CD8-positive, alpha-beta memory T cell (primary cell): ENCODE measurements around the gene PSAP. TPM values are rescaled to one million over a fixed set of nuclear protein-coding genes. Genes with fewer than 3 reads are reported as not detected.
"Not testable (repeated sequence)": the region's sequence is repeated elsewhere in the genome, so short reads cannot be mapped to it uniquely, and the experiment has no call there.

ENCODE experiments used
- CTCF ChIA-PET: fragments of 350-600 bp; sonication (Branson Sonifier 250); formaldehyde crosslinking; loops from one replicate; lab custom pipeline; 2021; ENCODE audit warnings: antibody characterized with exemption; lab: Charles Lee
- POLR2A ChIA-PET: fragments of 350-600 bp; sonication (Branson Sonifier 250); formaldehyde crosslinking; loops from one replicate; lab custom pipeline; 2021; ENCODE audit warnings: antibody characterized with exemption; lab: Charles Lee
- DNase-seq, 5 donors: peaks; one replicate each; pipeline versions ENCODE4 v3.0.0 to v3.0.0-alpha.2; 2020 to 2022; ENCODE audit warnings: mixed read lengths in 1 of 5
- H3K27ac ChIP-seq: one replicate; pipeline ENCODE4 v1.7.0; 2013; ENCODE audit warnings: low read depth, mild to moderate bottlenecking, low read length, moderate library complexity
- H3K27me3 ChIP-seq: 2 replicates; pipeline ENCODE4 v1.7.0; 2013; ENCODE audit warnings: low read length, mild to moderate bottlenecking; ENCODE audit not compliant: insufficient read depth, poor library complexity, severe bottlenecking
- H3K36me3 ChIP-seq: 2 replicates; pipeline ENCODE4 v1.7.0; 2013; ENCODE audit warnings: mild to moderate bottlenecking, low read length, moderate library complexity; ENCODE audit not compliant: insufficient read depth
- H3K4me1 ChIP-seq: 2 replicates; pipeline ENCODE4 v1.7.0; 2013; ENCODE audit warnings: mild to moderate bottlenecking, low read length, moderate library complexity; ENCODE audit not compliant: insufficient read depth
- H3K4me3 ChIP-seq: 2 replicates; pipeline ENCODE4 v1.7.0; 2013; ENCODE audit warnings: mild to moderate bottlenecking, low read length
- H3K9me3 ChIP-seq: 2 replicates; pipeline ENCODE4 v1.7.0; 2013; ENCODE audit warnings: mild to moderate bottlenecking, low read length
- H3K27ac Mint-ChIP-seq, 8 donors: one replicate each; pipeline ENCODE4 v1.8.0; 2020 to 2021; ENCODE audit warnings: mixed read lengths in 8 of 8, mild to moderate bottlenecking in 6 of 8, inconsistent platforms in 3 of 8, moderate library complexity in 3 of 8
- H3K27me3 Mint-ChIP-seq, 2 donors: one replicate each; pipeline ENCODE4 v1.8.0; 2020 to 2021; ENCODE audit warnings: mixed read lengths in 2 of 2, mild to moderate bottlenecking in 1 of 2, moderate library complexity in 1 of 2
- H3K36me3 Mint-ChIP-seq, 3 donors: one replicate each; pipeline ENCODE4 v1.8.0; 2020 to 2021; ENCODE audit warnings: mixed read lengths in 3 of 3, inconsistent platforms in 1 of 3, mild to moderate bottlenecking in 1 of 3
- H3K4me1 Mint-ChIP-seq, 3 donors: one replicate each; pipeline ENCODE4 v1.8.0; 2020 to 2021; ENCODE audit warnings: mixed read lengths in 3 of 3, inconsistent platforms in 1 of 3, mild to moderate bottlenecking in 1 of 3
- H3K4me3 Mint-ChIP-seq, 7 donors: one replicate each; pipeline ENCODE4 v1.8.0; 2020 to 2021; ENCODE audit warnings: mixed read lengths in 7 of 7, mild to moderate bottlenecking in 6 of 7, moderate library complexity in 4 of 7, inconsistent platforms in 2 of 7
- H3K9me3 Mint-ChIP-seq, 5 donors: one replicate each; pipeline ENCODE4 v1.8.0; 2020 to 2022; ENCODE audit warnings: mixed read lengths in 5 of 5, mild to moderate bottlenecking in 3 of 5, moderate library complexity in 2 of 5, inconsistent platforms in 1 of 5
- polyA plus RNA-seq: library from polyadenylated mRNA; unstranded; fragments of 300-500 nt; fragmentation: Illumina TruSeq; gene quantifications from one replicate; pipeline ENCODE4 v1.2.3, GENCODE V29; 2021
- total RNA-seq, 2 experiments: library from RNA; stranded (reverse); gene quantifications; one replicate each; pipeline ENCODE4 v1.2.3, GENCODE V29; 2021

PSAP gene
- total and polyA plus RNA-seq, 3 experiments from 2014 or later, result 115 to 432 (median 119) TPM

DNA sequence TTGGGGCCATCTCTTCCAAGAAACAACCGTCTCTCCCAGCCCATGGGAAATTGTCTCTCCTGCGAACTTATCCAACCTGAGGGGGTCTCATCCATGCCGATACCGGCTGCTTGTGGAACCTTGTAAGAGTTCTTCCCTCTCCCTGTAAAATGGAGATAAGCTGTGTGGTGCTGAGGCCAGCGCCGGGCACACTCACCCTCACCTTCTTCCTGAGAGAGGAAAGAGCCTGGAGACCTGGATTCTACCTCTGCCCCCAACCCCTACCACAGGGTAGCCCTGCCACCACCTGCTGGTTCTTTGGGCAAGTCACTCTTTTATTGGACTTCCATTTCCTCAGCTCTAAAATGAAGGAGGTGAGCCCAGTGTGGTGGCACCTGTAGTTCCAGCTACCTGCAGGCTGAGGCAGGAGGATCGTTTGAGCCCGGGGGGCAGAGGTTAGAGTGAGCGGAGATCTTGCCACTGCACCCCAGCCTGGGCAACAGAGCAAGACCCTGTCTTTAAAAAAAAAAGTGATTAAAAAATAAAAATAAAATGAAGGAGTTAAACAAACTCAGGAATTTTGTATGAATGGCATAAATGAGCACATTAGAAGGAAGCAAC is 38.4 kb upstream of the PSAP start:
- no peaks in the 10 kb centered on the region for H3K36me3 ChIP-seq
- peak overlapping the region; percentile 35 to 72 (median 66) for H3K4me3 Mint-ChIP-seq
- no peaks in the 10 kb centered on the region for H3K9me3 ChIP-seq
- peak overlapping the region in 1 of 8 donors; percentile 73 for H3K27ac Mint-ChIP-seq
- peaks cover 2 to 33% of the 10 kb centered on the region in 2 donors for H3K27me3 Mint-ChIP-seq
- POLR2A ChIA-PET, result no interaction called here
- peak overlapping the region; percentile 54 for H3K27ac ChIP-seq
- no peaks in the 10 kb centered on the region for H3K27me3 ChIP-seq
- H3K4me1 ChIP-seq, result peaks cover 5% of the 10 kb centered on the region
- DNase-seq, result no peak
- H3K4me3 ChIP-seq, result peak overlapping the region; percentile 74
- CTCF ChIA-PET, result no interaction called here
- H3K36me3 Mint-ChIP-seq, result no peaks in the 10 kb centered on the region
- H3K4me1 Mint-ChIP-seq, result peaks cover 6 to 14% (median 11%) of the 10 kb centered on the region in 3 donors
- H3K9me3 Mint-ChIP-seq, result no peaks in the 10 kb centered on the region

DNA sequence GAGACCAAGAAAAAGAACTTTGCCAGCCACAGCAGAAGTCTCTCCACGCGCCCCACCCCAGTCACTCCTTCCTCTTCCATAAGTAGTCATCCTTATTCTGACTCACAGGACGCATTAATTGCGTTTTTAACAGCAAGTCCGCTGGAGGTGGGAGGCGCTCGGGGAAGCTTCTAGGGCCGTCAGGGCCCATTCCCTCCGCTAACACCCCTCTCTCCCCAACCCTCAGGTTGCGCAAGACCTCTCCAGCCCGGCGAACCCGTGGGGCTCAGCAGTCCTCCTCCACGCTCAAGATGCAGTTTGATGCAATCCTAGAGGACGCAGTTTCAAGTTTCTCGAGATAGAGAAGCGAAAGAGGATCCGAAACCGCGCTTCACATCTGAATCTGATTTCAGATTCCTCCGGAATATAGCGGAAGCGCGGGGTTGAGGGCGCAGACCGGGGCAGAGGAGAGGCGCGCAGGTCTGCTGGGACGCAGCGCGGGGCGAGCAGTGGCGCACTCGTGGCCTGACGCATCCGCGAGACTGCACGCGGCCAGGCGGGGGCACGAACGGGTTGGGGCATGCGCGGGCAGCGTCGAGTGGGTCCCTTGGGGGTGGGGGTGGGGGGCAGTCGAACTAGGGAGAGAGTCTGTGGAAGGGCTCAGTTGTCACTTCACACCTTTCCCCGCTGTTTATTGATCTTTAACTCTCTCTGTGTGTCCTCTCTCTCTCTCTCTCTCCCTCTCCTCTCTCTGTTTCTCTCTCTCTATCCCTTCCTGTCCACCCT is 37.8 kb upstream of the PSAP start:
- peaks cover 2 to 30% of the 10 kb centered on the region in 2 donors for H3K27me3 Mint-ChIP-seq
- peaks cover 6 to 14% (median 11%) of the 10 kb centered on the region in 3 donors for H3K4me1 Mint-ChIP-seq
- Histone ChIP-seq H3K27ac (peak overlapping the region; percentile 54), H3K4me1 (peaks cover 5% of the 10 kb centered on the region), H3K36me3 (no peaks in the 10 kb centered on the region), H3K9me3 (no peaks in the 10 kb centered on the region), H3K27me3 (no peaks in the 10 kb centered on the region), H3K4me3 (peak overlapping the region; percentile 74)
- DNase-seq, result peak in 2 of 5 donors; percentile 3 to 39
- H3K27ac Mint-ChIP-seq, result no peak overlapping the region
- H3K4me3 Mint-ChIP-seq, result peak overlapping the region; percentile 35 to 81 (median 68)
- no peaks in the 10 kb centered on the region for H3K9me3 Mint-ChIP-seq
- ChIA-PET CTCF (no interaction called here), POLR2A (no interaction called here)
- H3K36me3 Mint-ChIP-seq, result no peaks in the 10 kb centered on the region

DNA sequence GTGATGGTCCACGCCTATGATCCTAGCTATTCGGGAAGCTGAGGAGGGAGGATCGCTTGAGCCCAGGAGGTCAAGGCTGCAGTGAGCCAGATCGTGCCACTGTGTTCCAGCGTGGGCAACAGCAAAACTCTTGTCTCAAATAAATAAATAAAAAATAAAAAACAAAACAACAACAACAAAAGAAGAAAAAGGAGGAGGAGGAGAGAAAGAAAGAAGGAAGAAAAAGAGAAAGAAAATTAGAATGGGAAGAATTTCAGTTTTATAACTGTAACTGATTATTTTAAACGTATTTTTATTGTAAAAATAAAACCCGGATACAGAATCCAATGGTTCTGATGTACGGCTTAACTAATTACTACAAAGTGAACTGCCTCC is 37.2 kb upstream of the PSAP start:
- H3K36me3 ChIP-seq, result no peaks in the 10 kb centered on the region
- Mint-ChIP-seq H3K27me3 (peaks cover 2 to 27% of the 10 kb centered on the region in 2 donors), H3K4me1 (peaks cover 6 to 14% (median 13%) of the 10 kb centered on the region in 3 donors), H3K9me3 (no peaks in the 10 kb centered on the region), H3K27ac (no peak overlapping the region), H3K36me3 (no peaks in the 10 kb centered on the region), H3K4me3 (peak overlapping the region in 3 of 7 donors; percentile 15 to 69 (median 59))
- H3K27me3 ChIP-seq, result no peaks in the 10 kb centered on the region
- POLR2A ChIA-PET, result no interaction called here
- H3K4me3 ChIP-seq, result peak overlapping the region; percentile 74
- H3K4me1 ChIP-seq, result peaks cover 5% of the 10 kb centered on the region
- DNase-seq, result no peak
- CTCF ChIA-PET, result no interaction called here
- no peak overlapping the region for H3K27ac ChIP-seq
- H3K9me3 ChIP-seq, result no peaks in the 10 kb centered on the region

DNA sequence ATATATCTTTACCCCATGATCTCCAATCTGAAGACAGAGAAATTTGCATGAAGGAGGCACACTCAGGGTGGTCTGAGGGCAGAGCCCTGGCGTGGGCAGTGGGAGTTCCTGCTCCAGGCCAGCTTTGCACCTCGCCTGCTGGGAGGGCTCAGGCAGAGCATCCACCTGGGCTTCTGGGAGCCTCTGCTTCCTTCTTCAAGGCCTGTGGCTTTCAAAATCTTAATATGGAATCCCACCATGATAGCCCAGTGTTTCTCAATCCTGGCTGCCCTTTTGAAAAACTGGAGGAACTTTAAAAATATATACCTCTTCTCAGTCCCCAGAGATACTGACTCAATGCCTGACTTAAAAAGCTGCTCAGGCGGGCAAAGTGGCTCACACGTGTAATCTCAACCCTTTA is 36.7 kb upstream of the PSAP start:
- H3K27me3 Mint-ChIP-seq, result peaks cover 2 to 25% of the 10 kb centered on the region in 2 donors
- POLR2A ChIA-PET, result no interaction called here

DNA sequence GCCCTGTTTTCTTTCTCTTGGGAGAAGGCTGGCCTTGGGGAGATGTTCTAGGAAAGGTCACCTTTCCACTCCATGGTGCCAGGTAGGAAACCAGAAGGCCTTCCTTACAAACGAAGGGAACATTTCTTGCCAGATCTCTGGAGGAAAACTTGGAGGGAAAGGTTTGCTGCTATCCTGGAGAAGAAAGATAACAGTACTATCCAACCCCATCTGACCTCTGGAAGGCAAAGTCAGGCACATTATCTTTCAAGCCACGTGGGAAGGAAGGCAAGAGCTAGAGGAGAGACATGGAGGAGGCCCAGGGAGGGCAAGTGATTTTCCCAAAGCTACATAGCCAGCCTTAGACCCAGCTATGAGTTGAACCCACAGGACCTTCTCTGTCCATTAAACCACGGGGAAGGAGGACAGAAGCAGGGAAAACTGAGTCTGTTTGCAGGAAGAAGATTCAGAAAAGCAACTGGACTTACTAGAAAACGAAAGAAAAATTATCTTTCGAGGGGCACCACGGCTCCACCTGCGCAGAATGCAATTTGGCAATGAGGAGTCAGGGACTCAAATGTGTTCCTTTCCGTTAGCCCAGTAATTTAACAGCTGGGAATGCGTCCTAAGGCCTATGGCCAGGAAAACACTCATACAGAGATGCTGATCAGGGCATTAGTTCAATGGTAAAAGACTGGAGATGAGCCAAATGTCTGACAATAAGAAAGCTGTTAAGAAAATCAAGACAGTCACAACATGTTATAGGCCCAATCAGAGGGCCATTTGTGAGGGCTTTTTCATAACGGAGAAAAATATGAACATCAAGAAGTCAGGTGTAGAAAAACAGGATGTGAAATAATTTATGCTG is 32.0 kb upstream of the PSAP start:
- peaks cover 3 to 10% (median 7%) of the 10 kb centered on the region in 3 donors for H3K4me1 Mint-ChIP-seq
- ChIA-PET CTCF (no interaction called here), POLR2A (no interaction called here)
- peaks cover 3% of the 10 kb centered on the region for H3K4me1 ChIP-seq
- DNase-seq, result no peak
- peak overlapping the region; percentile 25 for H3K27ac ChIP-seq
- H3K9me3 ChIP-seq, result no peaks in the 10 kb centered on the region
- no peaks in the 10 kb centered on the region for H3K9me3 Mint-ChIP-seq
- peaks cover 2 to 4% of the 10 kb centered on the region in 2 donors for H3K27me3 Mint-ChIP-seq
- H3K36me3 Mint-ChIP-seq, result no peaks in the 10 kb centered on the region
- H3K27ac Mint-ChIP-seq, result no peak overlapping the region
- no peak overlapping the region for H3K4me3 ChIP-seq
- H3K4me3 Mint-ChIP-seq, result no peak overlapping the region
- H3K36me3 ChIP-seq, result no peaks in the 10 kb centered on the region
- no peaks in the 10 kb centered on the region for H3K27me3 ChIP-seq

More for the DNA sequence above, 36.7 kb upstream of the PSAP start:
- no peaks in the 10 kb centered on the region for H3K36me3 ChIP-seq
- no peak overlapping the region for H3K27ac ChIP-seq
- DNase-seq, result no peak
- Mint-ChIP-seq H3K27ac (no peak overlapping the region), H3K4me3 (no peak overlapping the region), H3K4me1 (peaks cover 6 to 14% (median 13%) of the 10 kb centered on the region in 3 donors), H3K36me3 (no peaks in the 10 kb centered on the region), H3K9me3 (no peaks in the 10 kb centered on the region)
- H3K27me3 ChIP-seq, result no peaks in the 10 kb centered on the region
- H3K4me1 ChIP-seq, result peaks cover 5% of the 10 kb centered on the region
- CTCF ChIA-PET, result no interaction called here
- H3K4me3 ChIP-seq, result no peak overlapping the region
- H3K9me3 ChIP-seq, result no peaks in the 10 kb centered on the region

DNA sequence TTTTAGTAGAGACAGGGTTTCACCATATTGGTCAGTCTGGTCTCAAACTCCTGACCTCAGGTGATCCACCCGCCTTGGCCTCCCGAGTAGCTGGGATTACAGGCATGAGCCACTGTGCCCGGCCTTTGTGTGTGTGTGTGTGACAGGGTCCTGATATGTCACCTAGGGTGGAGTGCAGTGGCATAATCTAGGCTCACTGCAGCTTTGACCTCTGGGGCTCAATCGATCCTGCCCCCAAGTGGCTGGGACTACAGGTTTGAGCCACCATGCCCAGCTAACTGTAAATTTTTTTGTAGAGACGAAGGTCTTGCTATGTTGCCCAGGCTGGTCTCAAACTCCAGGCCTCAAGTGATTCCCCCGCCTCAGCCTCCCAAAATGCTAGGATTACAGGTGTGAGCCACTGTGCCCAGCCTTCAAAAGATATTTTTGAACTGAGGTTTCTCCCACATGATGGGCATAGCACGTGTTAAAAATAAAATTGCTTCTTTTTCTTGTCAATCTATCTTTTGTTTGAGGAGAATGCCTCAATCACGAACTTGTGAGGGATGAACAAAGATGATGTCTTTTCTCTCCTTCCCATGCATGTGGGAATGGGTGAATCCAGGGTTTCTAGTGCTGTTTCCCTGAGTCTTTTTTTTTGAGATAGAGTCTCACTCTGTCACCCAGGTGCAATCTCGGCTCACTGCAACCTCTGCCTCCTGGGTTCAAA is 30.8 kb upstream of the PSAP start:
- H3K9me3 ChIP-seq, result no peaks in the 10 kb centered on the region
- no peaks in the 10 kb centered on the region for H3K36me3 ChIP-seq
- Mint-ChIP-seq H3K9me3 (no peaks in the 10 kb centered on the region), H3K4me3 (no peak overlapping the region), H3K4me1 (peaks cover 3 to 10% (median 7%) of the 10 kb centered on the region in 3 donors), H3K27me3 (peaks cover 2 to 8% of the 10 kb centered on the region in 2 donors), H3K27ac (peak overlapping the region in 1 of 8 donors; percentile 41), H3K36me3 (no peaks in the 10 kb centered on the region)
- ChIA-PET POLR2A (no interaction called here), CTCF (no interaction called here)
- DNase-seq, result no peak
- no peaks in the 10 kb centered on the region for H3K27me3 ChIP-seq
- peaks cover 9% of the 10 kb centered on the region for H3K4me1 ChIP-seq
- H3K4me3 ChIP-seq, result no peak overlapping the region
- no peak overlapping the region for H3K27ac ChIP-seq

DNA sequence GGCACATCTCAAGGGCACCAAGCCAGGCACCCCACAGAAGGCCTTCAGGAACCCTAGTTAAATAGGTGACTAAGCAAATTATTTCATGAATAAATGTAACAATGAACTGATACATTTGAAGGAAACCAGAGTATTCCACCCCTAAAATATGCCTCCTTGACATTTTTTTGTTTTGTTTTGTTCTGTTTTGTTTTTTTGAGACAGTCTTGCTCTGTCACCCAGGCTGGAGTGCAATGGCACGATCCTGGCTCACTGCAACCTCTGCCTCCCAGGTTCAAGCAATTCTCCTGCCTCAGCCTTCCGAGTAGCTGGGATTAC is 30.2 kb upstream of the PSAP start:
- H3K4me1 ChIP-seq, H3K27me3 ChIP-seq, H3K27ac ChIP-seq, CTCF ChIA-PET, H3K4me3 Mint-ChIP-seq, H3K36me3 Mint-ChIP-seq, H3K9me3 Mint-ChIP-seq, DNase-seq, H3K9me3 ChIP-seq, H3K4me3 ChIP-seq, H3K27me3 Mint-ChIP-seq, H3K36me3 ChIP-seq, POLR2A ChIA-PET: not testable (repeated sequence)
- peak overlapping the region in 2 of 8 donors; percentile 41 to 77 for H3K27ac Mint-ChIP-seq
- H3K4me1 Mint-ChIP-seq, result peaks cover 3 to 10% (median 7%) of the 10 kb centered on the region in 3 donors
